ENCODE results near the gene BAHCC1.

DNA sequence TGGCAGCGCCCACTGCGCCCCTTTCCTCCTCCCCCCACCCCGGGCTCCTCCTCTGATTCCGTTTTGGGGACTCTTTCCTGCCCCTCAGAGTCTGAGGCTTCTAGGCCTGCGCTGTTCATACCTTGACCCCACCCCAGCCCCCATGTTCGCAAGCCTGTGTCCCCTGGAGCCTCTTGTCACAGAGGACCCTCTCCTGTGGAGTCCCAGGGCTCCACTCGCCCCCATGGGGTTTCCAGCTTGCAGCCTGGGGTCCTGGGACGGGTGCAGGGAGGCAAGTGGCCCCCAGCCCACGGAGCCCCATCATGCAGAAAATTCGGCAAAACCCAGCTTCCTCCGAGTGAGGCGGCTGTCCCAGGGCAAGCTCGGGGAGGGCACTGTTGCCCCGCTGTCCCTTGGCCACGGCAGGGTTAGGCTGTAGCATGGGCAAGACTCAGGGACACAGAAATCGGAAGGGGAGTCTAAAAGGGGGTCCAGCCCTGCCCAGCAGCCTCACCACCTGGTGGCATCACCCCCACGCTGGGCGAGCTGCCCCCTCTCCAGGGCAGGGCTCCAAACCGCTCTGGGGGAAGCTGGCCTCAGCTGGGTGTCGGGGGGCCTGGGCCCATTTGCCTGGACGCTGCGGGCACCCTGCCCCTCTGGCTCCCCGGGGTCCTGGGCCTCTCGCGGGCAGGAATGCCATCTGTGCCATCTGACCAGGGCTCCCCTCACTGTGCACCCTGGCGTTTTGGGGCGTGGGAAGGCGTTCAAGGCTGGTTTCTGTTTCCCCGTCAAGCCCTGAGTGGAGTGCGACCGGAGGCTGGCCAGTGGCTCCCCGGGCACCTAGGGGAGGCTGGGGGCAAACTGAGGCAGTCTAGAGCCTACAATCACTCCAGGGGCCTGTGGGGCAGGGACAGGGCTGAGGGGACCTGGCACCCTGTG lies 11.5 kb upstream of the BAHCC1 start:
- TF ChIP-seq EZH2 (IDR thresholded peaks at IDR 0.05; ENCODE audit: borderline replicate concordance, insufficient read depth, low read length, poor library complexity, severe bottlenecking) = no peak
- TF ChIP-seq, protein P1, sequence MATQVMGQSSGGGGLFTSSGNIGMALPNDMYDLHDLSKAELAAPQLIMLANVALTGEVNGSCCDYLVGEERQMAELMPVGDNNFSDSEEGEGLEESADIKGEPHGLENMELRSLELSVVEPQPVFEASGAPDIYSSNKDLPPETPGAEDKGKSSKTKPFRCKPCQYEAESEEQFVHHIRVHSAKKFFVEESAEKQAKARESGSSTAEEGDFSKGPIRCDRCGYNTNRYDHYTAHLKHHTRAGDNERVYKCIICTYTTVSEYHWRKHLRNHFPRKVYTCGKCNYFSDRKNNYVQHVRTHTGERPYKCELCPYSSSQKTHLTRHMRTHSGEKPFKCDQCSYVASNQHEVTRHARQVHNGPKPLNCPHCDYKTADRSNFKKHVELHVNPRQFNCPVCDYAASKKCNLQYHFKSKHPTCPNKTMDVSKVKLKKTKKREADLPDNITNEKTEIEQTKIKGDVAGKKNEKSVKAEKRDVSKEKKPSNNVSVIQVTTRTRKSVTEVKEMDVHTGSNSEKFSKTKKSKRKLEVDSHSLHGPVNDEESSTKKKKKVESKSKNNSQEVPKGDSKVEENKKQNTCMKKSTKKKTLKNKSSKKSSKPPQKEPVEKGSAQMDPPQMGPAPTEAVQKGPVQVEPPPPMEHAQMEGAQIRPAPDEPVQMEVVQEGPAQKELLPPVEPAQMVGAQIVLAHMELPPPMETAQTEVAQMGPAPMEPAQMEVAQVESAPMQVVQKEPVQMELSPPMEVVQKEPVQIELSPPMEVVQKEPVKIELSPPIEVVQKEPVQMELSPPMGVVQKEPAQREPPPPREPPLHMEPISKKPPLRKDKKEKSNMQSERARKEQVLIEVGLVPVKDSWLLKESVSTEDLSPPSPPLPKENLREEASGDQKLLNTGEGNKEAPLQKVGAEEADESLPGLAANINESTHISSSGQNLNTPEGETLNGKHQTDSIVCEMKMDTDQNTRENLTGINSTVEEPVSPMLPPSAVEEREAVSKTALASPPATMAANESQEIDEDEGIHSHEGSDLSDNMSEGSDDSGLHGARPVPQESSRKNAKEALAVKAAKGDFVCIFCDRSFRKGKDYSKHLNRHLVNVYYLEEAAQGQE (IDR thresholded peaks at IDR 0.05; ENCODE audit: borderline replicate concordance) = no peak
